ENCODE data around the gene DRD3. TPM values are rescaled to one million over a fixed set of nuclear protein-coding genes. Genes with fewer than 3 reads are reported as not detected.

The DRD3 gene
- total RNA-seq, 1 donor from 2014 or later = not detected

DNA sequence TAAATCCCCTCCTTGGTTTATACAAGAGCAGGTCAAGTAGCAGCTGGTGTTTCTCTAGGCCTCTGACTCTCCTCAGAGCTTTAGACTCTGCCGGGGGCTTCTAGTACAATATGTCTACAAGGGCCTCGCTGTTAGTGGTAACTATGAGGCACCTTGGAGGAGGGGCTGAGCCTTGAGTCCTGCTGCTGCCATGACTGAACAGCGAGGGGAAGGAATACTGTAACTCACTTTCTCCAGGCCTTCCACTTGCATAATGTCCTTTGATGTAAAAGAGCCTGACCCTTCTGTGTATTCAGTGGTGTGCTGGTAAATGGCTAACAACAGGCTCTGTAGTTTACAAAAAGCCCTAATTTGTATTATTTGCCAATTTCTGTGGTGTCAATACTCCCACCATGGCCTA is 27.8 kb downstream of the DRD3 start:
- Mint-ChIP-seq H3K4me3 (no peak overlapping the region), H3K9me3 (no peaks in the 10 kb centered on the region), H3K36me3 (no peaks in the 10 kb centered on the region), H3K4me1 (ENCODE audit: unreplicated experiment) (peaks cover 18% of the 10 kb centered on the region), H3K27me3 (peaks cover 30% of the 10 kb centered on the region), H3K27ac (no peak overlapping the region)
- TF ChIP-seq, protein P1, sequence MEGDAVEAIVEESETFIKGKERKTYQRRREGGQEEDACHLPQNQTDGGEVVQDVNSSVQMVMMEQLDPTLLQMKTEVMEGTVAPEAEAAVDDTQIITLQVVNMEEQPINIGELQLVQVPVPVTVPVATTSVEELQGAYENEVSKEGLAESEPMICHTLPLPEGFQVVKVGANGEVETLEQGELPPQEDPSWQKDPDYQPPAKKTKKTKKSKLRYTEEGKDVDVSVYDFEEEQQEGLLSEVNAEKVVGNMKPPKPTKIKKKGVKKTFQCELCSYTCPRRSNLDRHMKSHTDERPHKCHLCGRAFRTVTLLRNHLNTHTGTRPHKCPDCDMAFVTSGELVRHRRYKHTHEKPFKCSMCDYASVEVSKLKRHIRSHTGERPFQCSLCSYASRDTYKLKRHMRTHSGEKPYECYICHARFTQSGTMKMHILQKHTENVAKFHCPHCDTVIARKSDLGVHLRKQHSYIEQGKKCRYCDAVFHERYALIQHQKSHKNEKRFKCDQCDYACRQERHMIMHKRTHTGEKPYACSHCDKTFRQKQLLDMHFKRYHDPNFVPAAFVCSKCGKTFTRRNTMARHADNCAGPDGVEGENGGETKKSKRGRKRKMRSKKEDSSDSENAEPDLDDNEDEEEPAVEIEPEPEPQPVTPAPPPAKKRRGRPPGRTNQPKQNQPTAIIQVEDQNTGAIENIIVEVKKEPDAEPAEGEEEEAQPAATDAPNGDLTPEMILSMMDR (conservative IDR thresholded peaks at IDR 0.05) = no peak
- no peak for DNase-seq (ENCODE audit: extremely low spot score, unreplicated experiment)

DNA sequence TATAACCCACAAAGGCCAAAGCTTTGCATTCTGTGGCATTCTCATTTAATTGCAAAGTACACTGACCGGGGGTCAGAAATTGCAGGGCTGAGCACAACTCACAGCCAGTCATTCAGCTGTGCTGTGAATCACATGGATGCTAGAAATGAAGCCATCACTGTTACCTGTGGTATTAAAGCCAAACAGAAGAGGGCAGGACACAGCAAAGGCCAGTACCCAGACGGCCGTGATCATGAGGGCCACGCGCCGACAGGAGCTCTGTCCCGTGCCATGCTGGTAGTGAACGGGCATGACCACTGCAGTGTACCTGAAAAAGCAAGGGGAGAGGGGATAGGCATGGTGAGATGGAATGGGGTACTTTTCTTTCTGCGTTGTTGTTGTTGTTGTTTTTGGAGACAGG is 31.6 kb downstream of the DRD3 start:
- no peaks in the 10 kb centered on the region for H3K9me3 Mint-ChIP-seq
- H3K27ac Mint-ChIP-seq = no peak overlapping the region
- TF ChIP-seq, protein P1 (conservative IDR thresholded peaks at IDR 0.05) = no peak
- no peak for DNase-seq (ENCODE audit: extremely low spot score, unreplicated experiment)
- no peaks in the 10 kb centered on the region for H3K36me3 Mint-ChIP-seq
- H3K27me3 Mint-ChIP-seq = peaks cover 6% of the 10 kb centered on the region
- no peak overlapping the region for H3K4me3 Mint-ChIP-seq
- H3K4me1 Mint-ChIP-seq (ENCODE audit: unreplicated experiment) = peaks cover 19% of the 10 kb centered on the region

DNA sequence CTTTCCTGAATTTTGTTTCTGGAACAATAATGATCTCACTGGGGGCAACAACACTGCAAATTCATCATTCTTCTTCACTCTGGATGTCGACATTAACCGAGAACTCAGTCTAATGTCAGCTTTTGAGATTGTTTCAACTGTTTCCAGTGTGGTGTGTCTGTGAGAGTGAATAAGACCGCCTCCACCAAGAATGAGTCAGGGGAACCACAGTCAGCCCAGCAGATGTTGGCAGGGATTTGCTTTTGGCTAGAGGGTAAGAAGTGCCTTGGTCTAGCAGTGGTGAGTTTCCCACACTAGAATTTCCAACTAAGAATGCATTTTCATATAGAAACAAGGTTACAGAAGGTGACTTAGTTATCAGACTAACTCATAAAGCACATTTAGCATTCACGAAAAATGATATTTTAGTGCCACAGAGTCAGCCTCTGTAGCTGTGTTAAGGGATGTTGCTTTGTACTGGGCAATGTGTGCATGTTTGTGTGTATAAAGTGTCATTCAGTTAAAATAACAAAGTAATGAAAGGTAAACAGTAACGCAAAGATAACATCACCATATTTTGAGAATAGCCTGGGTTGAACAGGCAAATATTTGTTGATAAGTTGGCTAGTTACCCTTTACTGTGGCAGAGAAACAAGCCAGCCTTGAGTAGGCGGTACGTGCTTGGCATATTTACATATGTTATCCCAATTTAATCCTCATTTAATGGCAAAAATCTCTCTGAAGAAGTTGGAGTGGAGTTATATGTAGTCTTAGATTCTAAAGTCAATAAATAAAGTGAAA is 33.8 kb downstream of the DRD3 start:
- Mint-ChIP-seq H3K4me1 (ENCODE audit: unreplicated experiment) (peaks cover 13% of the 10 kb centered on the region), H3K36me3 (no peaks in the 10 kb centered on the region), H3K27ac (no peak overlapping the region), H3K9me3 (no peaks in the 10 kb centered on the region), H3K27me3 (peaks cover 2% of the 10 kb centered on the region), H3K4me3 (no peak overlapping the region)
- TF ChIP-seq, protein P1 (conservative IDR thresholded peaks at IDR 0.05) = no peak
- DNase-seq (ENCODE audit: extremely low spot score, unreplicated experiment) = no peak

DNA sequence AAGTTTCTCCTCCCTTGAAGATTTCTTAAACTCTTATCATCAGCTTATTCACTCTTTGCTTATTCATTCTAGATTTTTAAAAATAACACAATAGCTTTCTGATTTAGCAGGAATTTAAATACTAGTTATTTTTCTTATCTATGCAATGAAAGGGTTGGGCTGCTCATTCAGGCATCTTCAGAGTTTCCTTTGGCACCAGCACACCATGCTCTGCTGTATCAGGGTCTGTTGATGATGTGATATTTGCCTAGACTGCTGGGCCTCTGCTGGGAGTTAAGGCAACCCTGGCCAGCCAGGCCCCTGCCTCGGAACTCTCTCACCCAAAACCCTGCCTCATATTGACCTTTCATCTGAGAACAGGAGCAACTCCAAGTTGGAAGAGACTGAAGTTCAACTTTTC is 35.0 kb downstream of the DRD3 start:
- Mint-ChIP-seq H3K4me3 (no peak overlapping the region), H3K4me1 (ENCODE audit: unreplicated experiment) (peaks cover 11% of the 10 kb centered on the region), H3K9me3 (peaks cover under 1% of the 10 kb centered on the region), H3K27me3 (no peaks in the 10 kb centered on the region), H3K27ac (no peak overlapping the region), H3K36me3 (no peaks in the 10 kb centered on the region)
- no peak for DNase-seq (ENCODE audit: extremely low spot score, unreplicated experiment)
- TF ChIP-seq, protein P1 (conservative IDR thresholded peaks at IDR 0.05) = no peak

DNA sequence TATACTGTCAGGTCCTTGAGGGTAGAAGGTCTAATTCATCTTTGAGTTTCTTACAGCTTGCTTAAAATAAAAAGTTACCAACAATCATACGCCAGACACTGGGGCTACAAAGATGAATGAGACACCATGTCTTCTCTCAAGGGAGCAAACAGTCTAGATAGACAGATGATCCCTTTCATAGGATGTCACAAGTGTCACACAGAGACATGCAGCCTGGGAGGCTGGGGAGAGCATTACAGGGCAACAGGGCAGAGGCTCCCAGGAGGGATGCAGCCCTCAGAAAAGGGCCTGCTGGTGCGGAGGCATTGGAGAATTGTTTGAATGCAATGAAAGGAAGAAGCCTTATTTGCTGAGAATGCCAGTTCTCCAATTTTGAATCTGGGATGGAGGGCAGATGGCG is 39.0 kb downstream of the DRD3 start:
- H3K36me3 Mint-ChIP-seq = no peaks in the 10 kb centered on the region
- TF ChIP-seq, protein P1 (conservative IDR thresholded peaks at IDR 0.05) = no peak
- no peak overlapping the region for H3K27ac Mint-ChIP-seq

More for the DNA sequence above, 39.0 kb downstream of the DRD3 start:
- peaks cover 6% of the 10 kb centered on the region for H3K4me1 Mint-ChIP-seq (ENCODE audit: unreplicated experiment)
- DNase-seq (ENCODE audit: extremely low spot score, unreplicated experiment) = no peak
- no peaks in the 10 kb centered on the region for H3K27me3 Mint-ChIP-seq
- H3K4me3 Mint-ChIP-seq = no peak overlapping the region
- peaks cover 7% of the 10 kb centered on the region for H3K9me3 Mint-ChIP-seq
